ENCODE results near the gene DMBX1.

GRCh38 chr1:46526013-46526690 is 36.5 kb downstream of the DMBX1 start:
- TF ChIP-seq CTCF (IDR thresholded peaks at IDR 0.05) (no peak), EZH2 (IDR thresholded peaks at IDR 0.05; ENCODE audit: borderline replicate concordance, insufficient read depth, low read depth, low read length, poor library complexity, severe bottlenecking) (no peak)
